Ishikawa (cell line): Measurements from ENCODE around the gene SOX6.

Source experiments
- CEBPB ChIP-seq: IDR thresholded peaks from 2 replicates; pipeline ENCODE4 v1.6.1; 2012
- CREB1 ChIP-seq: IDR thresholded peaks from 2 replicates; pipeline ENCODE4 v1.6.1; 2012; ENCODE audit warnings: low read depth
- EGR1 ChIP-seq: IDR thresholded peaks from 2 replicates; pipeline ENCODE4 v1.6.1; 2012
- EP300 ChIP-seq: IDR thresholded peaks from 2 replicates; pipeline ENCODE4 v1.6.1; 2012; ENCODE audit warnings: borderline replicate concordance
- FOXM1 ChIP-seq: IDR thresholded peaks from 2 replicates; pipeline ENCODE4 v1.6.1; 2012; ENCODE audit warnings: low read depth, borderline replicate concordance
- NFIC ChIP-seq: IDR thresholded peaks from 2 replicates; pipeline ENCODE4 v1.6.1; 2012
- RAD21 ChIP-seq: IDR thresholded peaks from 2 replicates; pipeline ENCODE4 v1.6.1; 2012; ENCODE audit warnings: low read depth
- TAF1 ChIP-seq: IDR thresholded peaks from 2 replicates; pipeline ENCODE4 v1.6.1; 2012; ENCODE audit warnings: low read depth, mild to moderate bottlenecking
- TCF12 ChIP-seq: IDR thresholded peaks from 2 replicates; pipeline ENCODE4 v1.6.1; 2012; ENCODE audit warnings: low read depth
- TEAD4 ChIP-seq: IDR thresholded peaks from 2 replicates; pipeline ENCODE4 v1.6.1; 2012
- YY1 ChIP-seq: IDR thresholded peaks from 2 replicates; pipeline ENCODE4 v1.6.1; 2012; ENCODE audit warnings: low read depth
- ZBTB7A ChIP-seq: IDR thresholded peaks from 2 replicates; pipeline ENCODE4 v1.6.1; 2012; ENCODE audit warnings: low read depth
- TF ChIP-seq, protein P1 (sequence below): IDR thresholded peaks from 2 replicates; pipeline ENCODE4 v1.6.1; 2012; ENCODE audit warnings: low read depth, mild to moderate bottlenecking
- TF ChIP-seq, protein P2 (sequence below): IDR thresholded peaks from 2 replicates; pipeline ENCODE4 v1.6.1; 2012
- TF ChIP-seq, protein P3 (sequence below): IDR thresholded peaks from 2 replicates; pipeline ENCODE4 v1.6.1; 2012

Gene SOX6

DNA sequence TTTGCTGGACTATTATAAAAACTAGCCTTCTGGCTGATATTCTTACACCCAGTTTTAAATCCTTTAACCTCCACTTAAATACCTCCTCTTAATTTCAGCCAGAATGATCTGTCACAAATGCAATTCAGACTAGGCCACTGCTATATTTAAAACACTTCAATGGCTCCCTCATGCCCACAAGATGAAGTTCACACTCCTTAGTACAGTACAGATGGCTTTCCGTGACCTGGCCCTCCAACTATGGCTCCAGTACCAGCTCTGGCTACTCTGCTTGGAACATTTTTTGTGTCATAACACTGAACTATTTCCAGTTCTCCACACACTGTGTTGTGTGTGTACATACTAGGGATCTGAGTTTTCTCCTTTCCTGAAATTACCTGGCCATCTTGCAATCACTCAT is 353.4 kb downstream of the SOX6 start:
- TF ChIP-seq TEAD4 (no peak), TAF1 (no peak), EP300 (no peak), NFIC (no peak), TCF12 (no peak), FOXM1 (no peak), CREB1 (no peak)
- TF ChIP-seq, protein P1, sequence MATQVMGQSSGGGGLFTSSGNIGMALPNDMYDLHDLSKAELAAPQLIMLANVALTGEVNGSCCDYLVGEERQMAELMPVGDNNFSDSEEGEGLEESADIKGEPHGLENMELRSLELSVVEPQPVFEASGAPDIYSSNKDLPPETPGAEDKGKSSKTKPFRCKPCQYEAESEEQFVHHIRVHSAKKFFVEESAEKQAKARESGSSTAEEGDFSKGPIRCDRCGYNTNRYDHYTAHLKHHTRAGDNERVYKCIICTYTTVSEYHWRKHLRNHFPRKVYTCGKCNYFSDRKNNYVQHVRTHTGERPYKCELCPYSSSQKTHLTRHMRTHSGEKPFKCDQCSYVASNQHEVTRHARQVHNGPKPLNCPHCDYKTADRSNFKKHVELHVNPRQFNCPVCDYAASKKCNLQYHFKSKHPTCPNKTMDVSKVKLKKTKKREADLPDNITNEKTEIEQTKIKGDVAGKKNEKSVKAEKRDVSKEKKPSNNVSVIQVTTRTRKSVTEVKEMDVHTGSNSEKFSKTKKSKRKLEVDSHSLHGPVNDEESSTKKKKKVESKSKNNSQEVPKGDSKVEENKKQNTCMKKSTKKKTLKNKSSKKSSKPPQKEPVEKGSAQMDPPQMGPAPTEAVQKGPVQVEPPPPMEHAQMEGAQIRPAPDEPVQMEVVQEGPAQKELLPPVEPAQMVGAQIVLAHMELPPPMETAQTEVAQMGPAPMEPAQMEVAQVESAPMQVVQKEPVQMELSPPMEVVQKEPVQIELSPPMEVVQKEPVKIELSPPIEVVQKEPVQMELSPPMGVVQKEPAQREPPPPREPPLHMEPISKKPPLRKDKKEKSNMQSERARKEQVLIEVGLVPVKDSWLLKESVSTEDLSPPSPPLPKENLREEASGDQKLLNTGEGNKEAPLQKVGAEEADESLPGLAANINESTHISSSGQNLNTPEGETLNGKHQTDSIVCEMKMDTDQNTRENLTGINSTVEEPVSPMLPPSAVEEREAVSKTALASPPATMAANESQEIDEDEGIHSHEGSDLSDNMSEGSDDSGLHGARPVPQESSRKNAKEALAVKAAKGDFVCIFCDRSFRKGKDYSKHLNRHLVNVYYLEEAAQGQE = no peak

DNA sequence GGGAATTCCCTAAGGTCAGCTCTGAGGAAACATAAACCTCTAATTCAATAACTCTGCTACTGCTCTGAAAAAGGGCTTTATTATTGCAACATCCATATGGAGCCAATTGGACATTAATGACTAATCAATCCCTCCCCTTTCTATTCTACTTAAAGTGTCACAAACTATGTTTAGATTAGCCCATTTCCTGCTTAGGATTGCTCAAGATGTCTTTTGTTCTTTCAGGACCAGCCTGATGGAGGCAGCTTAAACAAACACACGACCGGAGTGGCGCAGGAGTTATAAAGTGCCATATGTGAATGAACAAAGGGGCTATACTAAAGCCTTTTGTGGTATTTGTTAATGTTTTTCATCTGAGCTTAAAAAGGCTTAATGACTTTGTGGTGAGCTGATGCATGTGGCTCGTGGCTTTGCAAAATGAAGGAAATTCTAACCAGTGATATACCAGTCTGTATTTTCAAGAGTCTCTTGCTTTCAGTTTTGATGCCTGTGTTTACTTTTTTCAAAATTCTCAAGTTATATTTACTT is 354.4 kb downstream of the SOX6 start:
- TF ChIP-seq EP300 (no peak), CEBPB (peak; percentile 78)

DNA sequence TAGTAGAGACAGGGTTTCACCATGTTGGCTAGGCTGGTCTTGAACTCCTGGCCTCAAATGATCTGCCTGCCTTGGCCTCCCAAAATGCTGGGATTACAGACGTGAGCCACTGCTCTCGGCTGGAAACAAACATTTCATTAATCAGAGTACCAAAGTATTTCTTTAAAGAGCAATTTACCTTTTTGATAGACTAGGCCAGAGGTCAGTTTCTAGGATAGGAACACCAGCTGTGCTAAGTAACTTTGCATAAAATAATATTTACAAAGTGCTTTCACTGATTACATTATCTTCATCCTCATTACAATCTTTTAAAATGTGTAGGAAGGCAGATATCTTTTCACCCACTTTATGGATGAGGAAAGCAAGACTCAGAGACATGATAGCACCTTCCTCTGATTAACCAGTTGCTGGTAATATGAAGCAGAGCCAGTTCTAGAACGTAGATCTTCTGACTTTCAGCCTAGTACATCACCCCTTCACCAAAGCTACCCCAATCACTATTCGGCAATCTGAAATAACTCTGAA is 355.2 kb downstream of the SOX6 start:
- no peak for TF ChIP-seq TAF1
- TF ChIP-seq, protein P1 = no peak
- TF ChIP-seq RAD21 = no peak
- TF ChIP-seq, protein P2, sequence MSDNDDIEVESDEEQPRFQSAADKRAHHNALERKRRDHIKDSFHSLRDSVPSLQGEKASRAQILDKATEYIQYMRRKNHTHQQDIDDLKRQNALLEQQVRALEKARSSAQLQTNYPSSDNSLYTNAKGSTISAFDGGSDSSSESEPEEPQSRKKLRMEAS = no peak
- no peak for TF ChIP-seq ZBTB7A
- TF ChIP-seq CREB1 = no peak
- TF ChIP-seq CEBPB = no peak
- no peak for TF ChIP-seq TEAD4
- TF ChIP-seq, protein P3, sequence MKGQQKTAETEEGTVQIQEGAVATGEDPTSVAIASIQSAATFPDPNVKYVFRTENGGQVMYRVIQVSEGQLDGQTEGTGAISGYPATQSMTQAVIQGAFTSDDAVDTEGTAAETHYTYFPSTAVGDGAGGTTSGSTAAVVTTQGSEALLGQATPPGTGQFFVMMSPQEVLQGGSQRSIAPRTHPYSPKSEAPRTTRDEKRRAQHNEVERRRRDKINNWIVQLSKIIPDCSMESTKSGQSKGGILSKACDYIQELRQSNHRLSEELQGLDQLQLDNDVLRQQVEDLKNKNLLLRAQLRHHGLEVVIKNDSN = no peak
- no peak for TF ChIP-seq TCF12
- TF ChIP-seq EGR1 = no peak
- no peak for TF ChIP-seq FOXM1
- no peak for TF ChIP-seq EP300
- TF ChIP-seq NFIC = no peak
- no peak for TF ChIP-seq YY1

DNA sequence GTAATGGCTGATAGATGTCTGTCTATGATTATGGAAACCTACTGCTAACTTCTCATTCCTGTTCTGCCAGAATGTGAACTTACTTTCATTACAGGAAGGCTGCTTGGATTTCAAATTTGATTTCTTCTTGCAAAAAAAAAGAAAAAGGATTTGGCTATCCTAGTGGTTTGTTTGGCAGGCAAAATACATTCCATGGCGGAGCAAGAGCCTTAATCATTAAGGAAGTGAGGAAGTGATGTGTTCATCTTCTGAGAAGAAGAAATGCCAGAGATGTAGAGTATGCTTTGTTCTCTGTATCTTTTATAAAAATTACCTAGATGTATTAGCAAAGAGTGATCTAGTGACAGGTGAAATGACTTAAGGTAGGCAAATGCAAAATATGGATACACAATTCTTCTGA is 356.3 kb downstream of the SOX6 start:
- TF ChIP-seq, protein P2 = no peak
- no peak for TF ChIP-seq YY1
- TF ChIP-seq EGR1 = no peak
- TF ChIP-seq, protein P3 = no peak
- no peak for TF ChIP-seq CEBPB
- no peak for TF ChIP-seq CREB1
- TF ChIP-seq RAD21 = no peak
- no peak for TF ChIP-seq TAF1

DNA sequence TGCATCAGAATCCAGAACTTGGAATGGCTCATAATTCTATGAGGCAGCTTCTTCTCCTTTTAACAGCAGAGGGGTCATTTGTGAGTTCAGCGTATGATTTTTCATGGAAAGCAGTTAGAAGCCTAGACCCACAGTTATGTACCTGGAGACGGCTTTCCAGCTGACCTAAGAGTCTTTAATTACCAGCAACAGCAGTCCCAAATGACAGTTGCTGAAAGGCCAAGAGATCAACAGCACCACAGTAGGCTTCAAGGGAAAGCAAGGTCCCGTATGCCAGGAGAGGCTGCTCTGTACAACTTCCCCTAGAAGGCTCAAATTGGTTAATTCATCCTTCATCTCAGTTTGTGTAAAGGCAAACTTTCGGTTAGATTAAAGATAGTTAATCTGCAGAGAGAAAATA is 363.0 kb downstream of the SOX6 start:
- no peak for TF ChIP-seq TCF12
- no peak for TF ChIP-seq EP300
- TF ChIP-seq, protein P3 = no peak
- TF ChIP-seq EGR1 = no peak
- TF ChIP-seq, protein P1 = no peak
- TF ChIP-seq, protein P2 = no peak
- TF ChIP-seq ZBTB7A = no peak
- TF ChIP-seq CREB1 = no peak
- no peak for TF ChIP-seq NFIC
- TF ChIP-seq TAF1 = no peak
- no peak for TF ChIP-seq CEBPB
- no peak for TF ChIP-seq RAD21
- TF ChIP-seq TEAD4 = no peak
- TF ChIP-seq FOXM1 = no peak
- no peak for TF ChIP-seq YY1
